ENCODE data around the gene LRRC26.

- TF ChIP-seq CTCF (optimal IDR thresholded peaks at IDR 0.05 in 1 of 3, IDR thresholded peaks at IDR 0.05 in 1 of 3, conservative IDR thresholded peaks at IDR 0.05 in 1 of 3; ENCODE audit: extremely low read depth in 1 of 3, insufficient read depth in 2 of 3, low read length in 3 of 3) (no peak), EZH2 (IDR thresholded peaks at IDR 0.05; ENCODE audit: low read length) (no peak)
These were observed 16.9 kb downstream of the LRRC26 start for GRCh38 chr9:137152844-137153405.

Data from keratinocyte (primary cell).